COLO668 (cell line): ENCODE measurements around the gene CLEC4C.
"Not testable (repeated sequence)": the region's sequence is repeated elsewhere in the genome, so short reads cannot be mapped to it uniquely, and the experiment has no call there.

Experiments used
- DNase-seq: peaks from one replicate; lab custom pipeline; 2025; ENCODE audit not compliant: unreplicated experiment; lab: John Stamatoyannopoulos, UW

The CLEC4C gene

GRCh38 chr12:7747246-7747645 is at the start of gene CLEC4C:
Gene CLEC4C, minus strand, starts transcription at chr12:7747375. Its CDS starts 27 bp downstream, at chr12:7747348.
- DNase-seq: no peak

- no peak for DNase-seq
These were observed 46.0 kb upstream of the CLEC4C start for GRCh38 chr12:7793211-7793610.

GRCh38 chr12:7788884-7789528 is 41.8 kb upstream of the CLEC4C start, which contains the start of gene NANOG:
Gene NANOG, plus strand, starts transcription at chr12:7789402. Its CDS starts 213 bp downstream, at chr12:7789615.
- not testable (repeated sequence) for DNase-seq

- DNase-seq: no peak
These were observed 41.1 kb upstream of the CLEC4C start for GRCh38 chr12:7788294-7788660.

GRCh38 chr12:7787574-7788293 is 40.6 kb upstream of the CLEC4C start:
- no peak for DNase-seq

- no peak for DNase-seq
These were observed 37.5 kb upstream of the CLEC4C start for GRCh38 chr12:7784701-7785100.

GRCh38 chr12:7783433-7783832 is 36.3 kb upstream of the CLEC4C start:
- not testable (repeated sequence) for DNase-seq

GRCh38 chr12:7782055-7782454 is 34.9 kb upstream of the CLEC4C start:
- DNase-seq: no peak

- DNase-seq: no peak
These were observed 34.1 kb upstream of the CLEC4C start for GRCh38 chr12:7781274-7781673.

GRCh38 chr12:7769999-7770398 is 22.8 kb upstream of the CLEC4C start:
- DNase-seq: no peak

- DNase-seq: no peak
These were observed 11.6 kb upstream of the CLEC4C start for GRCh38 chr12:7758766-7759140.

- no peak for DNase-seq
These were observed 9.8 kb upstream of the CLEC4C start for GRCh38 chr12:7756993-7757392.

- not testable (repeated sequence) for DNase-seq
These were observed 8.5 kb upstream of the CLEC4C start for GRCh38 chr12:7755668-7756067.

GRCh38 chr12:7751941-7752922 is 5.1 kb upstream of the CLEC4C start:
- not testable (repeated sequence) for DNase-seq

- DNase-seq: no peak
These were observed 4.2 kb upstream of the CLEC4C start for GRCh38 chr12:7751394-7751793.

GRCh38 chr12:7750350-7750749 is 3.2 kb upstream of the CLEC4C start:
- no peak for DNase-seq

- DNase-seq: no peak
These were observed 2.3 kb upstream of the CLEC4C start for GRCh38 chr12:7749442-7749841.

- DNase-seq: no peak
These were observed 1.7 kb upstream of the CLEC4C start for GRCh38 chr12:7748852-7749251.

GRCh38 chr12:7732993-7733392 is 14.2 kb downstream of the CLEC4C start:
- DNase-seq: no peak

- DNase-seq: no peak
These were observed 15.7 kb downstream of the CLEC4C start for GRCh38 chr12:7731486-7731885.

- not testable (repeated sequence) for DNase-seq
These were observed 16.2 kb downstream of the CLEC4C start for GRCh38 chr12:7730984-7731383.
